ENCODE results near the gene KNDC1.

The KNDC1 gene

DNA sequence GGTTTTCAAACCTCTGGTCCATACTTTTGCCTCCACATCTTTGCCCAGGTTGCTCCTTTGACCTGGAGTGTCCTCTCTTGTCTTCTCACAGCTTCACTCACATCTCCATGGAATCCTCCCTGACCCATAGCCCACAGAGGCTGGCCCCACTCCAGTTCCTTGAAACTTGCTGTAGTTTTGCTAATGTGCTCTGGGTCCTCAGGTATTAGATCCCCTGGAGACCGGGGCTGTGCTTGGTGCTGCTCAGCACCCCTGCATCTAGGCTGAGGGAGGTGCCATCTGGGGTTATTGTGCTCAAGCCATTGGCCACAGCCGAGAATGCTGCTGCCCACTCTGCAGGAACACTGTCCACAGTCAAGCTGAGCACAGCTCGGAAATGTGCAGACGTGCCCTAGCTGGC lies 16.5 kb downstream of the KNDC1 start:
- Histone ChIP-seq H3K27me3 (ENCODE audit: control insufficient read depth in 5 of 5, insufficient read depth in 4 of 5, low read length in 5 of 5) (peaks cover 0 to 19% (median 13%) of the 10 kb centered on the region in 5 donors), H3K27ac (ENCODE audit: low read depth, low read length) (no peak overlapping the region), H3K9me3 (ENCODE audit: control insufficient read depth in 5 of 5, low read length in 5 of 5) (peaks cover 0 to 12% (median 0%) of the 10 kb centered on the region in 5 donors), H3K4me1 (ENCODE audit: control insufficient read depth in 5 of 5, insufficient read depth in 5 of 5, low read length in 5 of 5) (no peaks in the 10 kb centered on the region), H3K4me3 (ENCODE audit: low read depth in 1 of 5, low read length in 5 of 5) (no peak overlapping the region), H3K36me3 (ENCODE audit: control insufficient read depth in 5 of 5, insufficient read depth in 5 of 5, low read length in 5 of 5) (no peaks in the 10 kb centered on the region), H3K9ac (ENCODE audit: low read length in 5 of 5) (no peak overlapping the region)

DNA sequence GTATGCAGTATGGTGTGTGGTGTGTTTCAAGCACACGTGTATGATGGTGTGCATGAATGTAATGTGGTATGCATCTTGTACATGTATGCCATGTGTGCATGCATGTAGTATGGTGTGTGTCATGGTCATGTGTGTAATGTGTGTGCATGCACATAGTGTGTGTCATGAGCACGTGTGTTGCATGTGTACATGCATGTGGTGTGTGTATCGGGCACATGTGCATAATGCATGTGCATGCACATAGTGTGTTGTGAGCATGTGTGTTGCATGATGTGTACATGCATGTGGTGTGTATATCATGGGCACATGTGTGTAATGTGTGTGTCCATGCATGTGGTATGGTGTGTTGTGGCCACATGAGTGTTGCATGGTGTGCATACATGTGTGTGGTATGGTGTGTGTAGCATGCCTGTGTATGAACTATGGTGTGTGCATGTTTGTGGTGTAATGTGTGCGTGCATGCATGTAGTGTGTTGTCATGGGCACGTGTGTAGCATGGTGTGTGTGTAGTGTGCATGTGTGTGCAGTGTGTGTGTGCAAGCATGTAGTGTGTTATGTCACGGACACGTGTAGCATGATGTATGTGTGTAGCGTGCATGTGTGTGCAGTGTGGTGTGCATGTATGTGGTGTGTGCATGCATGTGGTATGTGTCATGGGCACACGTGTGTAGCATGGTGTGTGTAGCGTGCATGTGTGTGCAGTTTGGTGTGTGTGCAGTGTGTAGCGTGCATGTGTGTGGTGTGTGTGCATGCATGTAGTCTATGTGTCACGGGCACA lies 17.6 kb downstream of the KNDC1 start:
- no peaks in the 10 kb centered on the region for H3K36me3 ChIP-seq (ENCODE audit: control insufficient read depth in 5 of 5, insufficient read depth in 5 of 5, low read length in 5 of 5)
- peaks cover 0 to 12% (median 0%) of the 10 kb centered on the region in 5 donors for H3K9me3 ChIP-seq (ENCODE audit: control insufficient read depth in 5 of 5, low read length in 5 of 5)
- H3K27ac ChIP-seq (ENCODE audit: low read depth, low read length) = no peak overlapping the region
- no peak overlapping the region for H3K4me3 ChIP-seq (ENCODE audit: low read depth in 1 of 5, low read length in 5 of 5)
- peaks cover 0 to 21% (median 18%) of the 10 kb centered on the region in 5 donors for H3K27me3 ChIP-seq (ENCODE audit: control insufficient read depth in 5 of 5, insufficient read depth in 4 of 5, low read length in 5 of 5)
- H3K4me1 ChIP-seq (ENCODE audit: control insufficient read depth in 5 of 5, insufficient read depth in 5 of 5, low read length in 5 of 5) = no peaks in the 10 kb centered on the region
- no peak overlapping the region for H3K9ac ChIP-seq (ENCODE audit: low read length in 5 of 5)

DNA sequence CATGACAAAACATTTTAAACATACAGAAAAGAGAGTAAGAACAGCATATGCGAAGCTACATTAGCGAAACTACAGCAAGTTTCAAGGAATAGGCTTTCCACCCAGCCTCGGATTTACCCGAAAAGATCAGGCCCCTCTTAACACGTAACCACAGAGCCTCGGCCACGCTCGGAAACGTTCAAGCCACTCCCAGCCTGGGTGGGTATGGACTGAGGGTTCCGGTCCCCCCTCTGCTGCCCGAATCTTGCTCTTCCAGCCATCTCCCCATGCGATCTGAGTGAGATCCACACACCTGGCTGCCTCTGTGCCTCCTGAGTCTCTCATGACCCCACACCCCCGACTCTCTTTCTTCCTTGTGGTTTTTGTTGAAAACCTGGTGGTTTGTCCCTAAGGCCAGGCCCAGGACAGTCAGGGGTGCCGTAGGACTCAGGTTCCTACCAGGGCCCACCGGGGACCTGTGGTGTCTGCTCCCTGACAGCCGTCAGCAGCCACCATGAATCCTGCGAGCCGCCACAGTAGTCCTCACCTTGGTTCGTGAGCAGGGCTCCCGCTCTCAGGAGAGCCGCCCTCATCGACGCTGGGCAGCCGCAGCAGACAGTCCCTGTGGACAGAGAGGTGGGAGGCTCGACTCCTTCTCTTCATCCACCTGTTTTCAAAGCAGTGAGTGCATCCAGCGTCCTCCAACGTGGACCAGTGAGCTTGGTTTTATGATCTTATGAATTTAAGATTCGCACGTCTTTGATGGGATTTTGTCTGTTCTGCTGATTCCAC lies 18.5 kb downstream of the KNDC1 start:
- Histone ChIP-seq H3K4me1 (ENCODE audit: control insufficient read depth in 5 of 5, insufficient read depth in 5 of 5, low read length in 5 of 5) (no peaks in the 10 kb centered on the region), H3K27me3 (ENCODE audit: control insufficient read depth in 5 of 5, insufficient read depth in 4 of 5, low read length in 5 of 5) (peaks cover 0 to 21% (median 18%) of the 10 kb centered on the region in 5 donors), H3K9ac (ENCODE audit: low read length in 5 of 5) (no peak overlapping the region), H3K36me3 (ENCODE audit: control insufficient read depth in 5 of 5, insufficient read depth in 5 of 5, low read length in 5 of 5) (no peaks in the 10 kb centered on the region), H3K27ac (ENCODE audit: low read depth, low read length) (no peak overlapping the region), H3K9me3 (ENCODE audit: control insufficient read depth in 5 of 5, low read length in 5 of 5) (peaks cover 0 to 12% (median 0%) of the 10 kb centered on the region in 5 donors), H3K4me3 (ENCODE audit: low read depth in 1 of 5, low read length in 5 of 5) (no peak overlapping the region)

DNA sequence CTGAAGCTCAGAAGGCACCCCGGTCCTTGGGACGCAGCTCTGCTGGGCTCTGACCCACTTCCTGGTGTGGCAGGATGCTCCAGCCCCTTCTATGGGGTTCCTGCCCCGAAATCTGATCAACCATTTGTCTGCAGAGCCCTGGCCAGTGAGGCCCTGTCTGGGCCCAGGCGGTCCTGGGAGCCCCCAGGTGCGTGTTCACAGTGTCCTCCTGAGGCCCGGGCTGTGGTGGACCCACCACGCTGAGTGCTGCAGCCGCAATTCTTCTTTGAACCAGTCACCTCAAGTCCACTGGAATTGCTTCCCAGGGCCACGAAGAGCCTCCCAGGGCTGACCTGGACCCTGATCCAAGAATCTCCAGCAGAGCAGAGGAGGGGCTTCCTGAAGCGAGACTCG lies 19.1 kb downstream of the KNDC1 start:
- no peaks in the 10 kb centered on the region for H3K36me3 ChIP-seq (ENCODE audit: control insufficient read depth in 5 of 5, insufficient read depth in 5 of 5, low read length in 5 of 5)
- peaks cover 0 to 26% (median 21%) of the 10 kb centered on the region in 5 donors for H3K27me3 ChIP-seq (ENCODE audit: control insufficient read depth in 5 of 5, insufficient read depth in 4 of 5, low read length in 5 of 5)
- no peak overlapping the region for H3K9ac ChIP-seq (ENCODE audit: low read length in 5 of 5)
- no peak overlapping the region for H3K27ac ChIP-seq (ENCODE audit: low read depth, low read length)
- peaks cover 0 to 12% (median 0%) of the 10 kb centered on the region in 5 donors for H3K9me3 ChIP-seq (ENCODE audit: control insufficient read depth in 5 of 5, low read length in 5 of 5)
- H3K4me1 ChIP-seq (ENCODE audit: control insufficient read depth in 5 of 5, insufficient read depth in 5 of 5, low read length in 5 of 5) = no peaks in the 10 kb centered on the region
- no peak overlapping the region for H3K4me3 ChIP-seq (ENCODE audit: low read depth in 1 of 5, low read length in 5 of 5)

DNA sequence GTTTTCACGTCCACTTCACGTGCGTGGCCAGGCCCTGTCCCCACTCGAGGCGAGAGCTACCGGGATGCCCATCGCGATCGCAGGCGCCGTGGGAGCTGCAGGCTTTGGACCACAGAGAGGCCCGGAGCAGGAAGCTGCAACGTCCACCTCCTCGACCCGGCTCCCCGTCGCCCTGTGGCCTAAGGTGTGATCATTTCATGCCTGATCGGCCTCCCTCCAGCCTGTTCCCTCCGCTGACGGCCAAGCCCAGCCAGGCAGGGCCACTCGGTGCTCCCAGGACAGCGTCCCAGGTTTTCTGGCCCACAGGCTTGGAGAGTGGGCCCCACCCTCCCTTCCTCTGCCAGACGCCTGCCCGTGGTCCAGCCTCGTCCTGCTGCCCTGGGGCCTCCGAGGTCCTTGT lies 19.6 kb downstream of the KNDC1 start:
- Histone ChIP-seq H3K9ac (ENCODE audit: low read length in 5 of 5) (no peak overlapping the region), H3K4me3 (ENCODE audit: low read depth in 1 of 5, low read length in 5 of 5) (no peak overlapping the region), H3K9me3 (ENCODE audit: control insufficient read depth in 5 of 5, low read length in 5 of 5) (peaks cover 0 to 12% (median 0%) of the 10 kb centered on the region in 5 donors), H3K27me3 (ENCODE audit: control insufficient read depth in 5 of 5, insufficient read depth in 4 of 5, low read length in 5 of 5) (peaks cover 0 to 30% (median 22%) of the 10 kb centered on the region in 5 donors), H3K4me1 (ENCODE audit: control insufficient read depth in 5 of 5, insufficient read depth in 5 of 5, low read length in 5 of 5) (no peaks in the 10 kb centered on the region), H3K36me3 (ENCODE audit: control insufficient read depth in 5 of 5, insufficient read depth in 5 of 5, low read length in 5 of 5) (no peaks in the 10 kb centered on the region), H3K27ac (ENCODE audit: low read depth, low read length) (no peak overlapping the region)

DNA sequence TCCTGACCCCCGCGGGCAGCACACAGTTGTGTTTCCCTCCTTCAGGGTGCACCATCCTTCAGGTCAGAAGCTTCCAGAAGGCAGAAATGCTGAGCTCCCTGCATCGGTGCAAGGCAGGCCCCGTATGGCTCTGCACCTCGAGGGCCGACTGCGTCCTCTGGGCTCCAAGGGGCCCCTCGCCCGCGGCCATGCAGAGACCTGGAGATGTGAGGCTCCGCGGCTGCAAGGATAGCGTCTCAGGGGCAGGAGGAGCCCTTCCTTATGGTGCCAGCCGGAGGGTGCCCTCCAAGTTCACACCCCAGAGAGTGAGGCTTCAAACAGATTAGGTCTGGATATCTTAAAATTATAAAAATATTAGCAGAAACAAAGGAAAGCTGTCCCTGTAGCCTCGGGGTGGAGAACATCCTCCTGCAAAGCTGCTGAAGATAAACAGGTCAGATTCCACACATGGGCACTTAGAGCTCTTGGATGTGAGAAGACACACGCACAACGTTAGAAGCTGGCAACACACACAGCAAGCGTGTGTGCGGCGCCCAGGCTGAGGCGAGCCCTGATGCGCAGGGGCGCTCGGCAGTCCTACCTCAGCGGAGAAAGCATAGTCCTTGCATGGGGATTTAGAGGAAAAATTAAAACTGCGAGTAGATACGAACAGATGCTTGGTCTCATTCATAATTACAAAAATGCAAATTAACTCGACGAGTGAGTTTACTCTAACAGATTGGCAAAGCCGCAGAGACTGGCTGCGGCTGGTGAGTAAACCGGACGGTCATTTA lies 20.4 kb downstream of the KNDC1 start:
- H3K27me3 ChIP-seq (ENCODE audit: control insufficient read depth in 5 of 5, insufficient read depth in 4 of 5, low read length in 5 of 5) = peaks cover 0 to 28% (median 22%) of the 10 kb centered on the region in 5 donors
- H3K9me3 ChIP-seq (ENCODE audit: control insufficient read depth in 5 of 5, low read length in 5 of 5) = peaks cover 0 to 10% (median 0%) of the 10 kb centered on the region in 5 donors
- H3K27ac ChIP-seq (ENCODE audit: low read depth, low read length) = no peak overlapping the region
- H3K4me1 ChIP-seq (ENCODE audit: control insufficient read depth in 5 of 5, insufficient read depth in 5 of 5, low read length in 5 of 5) = no peaks in the 10 kb centered on the region
- no peaks in the 10 kb centered on the region for H3K36me3 ChIP-seq (ENCODE audit: control insufficient read depth in 5 of 5, insufficient read depth in 5 of 5, low read length in 5 of 5)
- H3K4me3 ChIP-seq (ENCODE audit: low read depth in 1 of 5, low read length in 5 of 5) = no peak overlapping the region
- H3K9ac ChIP-seq (ENCODE audit: low read length in 5 of 5) = no peak overlapping the region

DNA sequence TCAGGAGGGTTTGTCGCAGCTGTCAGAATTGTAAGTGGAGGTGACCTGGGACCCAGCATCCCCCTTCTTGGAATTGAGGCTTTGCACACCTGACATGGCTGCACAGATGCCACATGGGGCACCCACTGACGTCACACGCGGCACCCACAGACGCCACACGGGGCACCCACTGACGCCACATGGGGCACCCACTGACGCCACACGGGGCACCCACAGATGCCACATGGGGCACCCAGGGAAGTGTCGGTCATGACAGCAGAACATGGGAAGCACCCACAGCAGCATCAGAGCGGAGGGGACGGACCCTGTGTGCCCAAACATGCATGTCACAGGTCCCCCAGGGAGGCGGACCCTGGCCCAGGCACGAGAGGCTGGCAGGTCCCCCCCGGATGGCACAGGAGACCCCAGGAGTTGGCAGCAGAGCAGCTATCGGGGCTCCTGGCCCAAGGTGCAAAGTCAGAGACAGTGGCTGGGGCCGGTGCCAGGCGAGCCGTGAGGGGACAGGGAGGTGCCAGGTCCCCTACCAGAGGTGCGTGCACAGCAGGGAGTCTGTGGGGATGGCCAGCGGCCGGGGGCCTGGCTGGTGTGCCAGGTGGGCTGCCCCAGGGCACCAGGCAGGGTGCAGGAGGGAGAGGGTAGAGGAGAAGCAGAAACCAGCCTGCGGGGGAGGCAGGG lies 21.1 kb downstream of the KNDC1 start:
- Histone ChIP-seq H3K4me3 (ENCODE audit: low read depth in 1 of 5, low read length in 5 of 5) (no peak overlapping the region), H3K36me3 (ENCODE audit: control insufficient read depth in 5 of 5, insufficient read depth in 5 of 5, low read length in 5 of 5) (no peaks in the 10 kb centered on the region), H3K27me3 (ENCODE audit: control insufficient read depth in 5 of 5, insufficient read depth in 4 of 5, low read length in 5 of 5) (peaks cover 0 to 32% (median 22%) of the 10 kb centered on the region in 5 donors), H3K4me1 (ENCODE audit: control insufficient read depth in 5 of 5, insufficient read depth in 5 of 5, low read length in 5 of 5) (no peaks in the 10 kb centered on the region), H3K27ac (ENCODE audit: low read depth, low read length) (no peak overlapping the region), H3K9me3 (ENCODE audit: control insufficient read depth in 5 of 5, low read length in 5 of 5) (peaks cover 0 to 8% (median 0%) of the 10 kb centered on the region in 5 donors), H3K9ac (ENCODE audit: low read length in 5 of 5) (no peak overlapping the region)

GRCh38 chr10:133182190-133182589 lies 22.2 kb downstream of the KNDC1 start:
- Histone ChIP-seq H3K27ac (ENCODE audit: low read depth, low read length) (no peak overlapping the region), H3K9ac (ENCODE audit: low read length in 5 of 5) (no peak overlapping the region), H3K4me3 (ENCODE audit: low read depth in 1 of 5, low read length in 5 of 5) (no peak overlapping the region), H3K9me3 (ENCODE audit: control insufficient read depth in 5 of 5, low read length in 5 of 5) (peaks cover 0 to 6% (median 0%) of the 10 kb centered on the region in 5 donors), H3K36me3 (ENCODE audit: control insufficient read depth in 5 of 5, insufficient read depth in 5 of 5, low read length in 5 of 5) (no peaks in the 10 kb centered on the region), H3K4me1 (ENCODE audit: control insufficient read depth in 5 of 5, insufficient read depth in 5 of 5, low read length in 5 of 5) (no peaks in the 10 kb centered on the region), H3K27me3 (ENCODE audit: control insufficient read depth in 5 of 5, insufficient read depth in 4 of 5, low read length in 5 of 5) (peaks cover 0 to 41% (median 26%) of the 10 kb centered on the region in 5 donors)

GRCh38 chr10:133182791-133183645 lies 23.0 kb downstream of the KNDC1 start:
- Histone ChIP-seq H3K9ac (ENCODE audit: low read length in 5 of 5) (no peak overlapping the region), H3K27ac (ENCODE audit: low read depth, low read length) (no peak overlapping the region), H3K36me3 (ENCODE audit: control insufficient read depth in 5 of 5, insufficient read depth in 5 of 5, low read length in 5 of 5) (no peaks in the 10 kb centered on the region), H3K9me3 (ENCODE audit: control insufficient read depth in 5 of 5, low read length in 5 of 5) (peaks cover 0 to under 1% (median 0%) of the 10 kb centered on the region in 5 donors), H3K4me3 (ENCODE audit: low read depth in 1 of 5, low read length in 5 of 5) (no peak overlapping the region), H3K27me3 (ENCODE audit: control insufficient read depth in 5 of 5, insufficient read depth in 4 of 5, low read length in 5 of 5) (peaks cover under 1 to 46% (median 30%) of the 10 kb centered on the region in 5 donors), H3K4me1 (ENCODE audit: control insufficient read depth in 5 of 5, insufficient read depth in 5 of 5, low read length in 5 of 5) (no peaks in the 10 kb centered on the region)
